Activated naive CD8-positive, alpha-beta T cell treated with anti-CD3 and anti-CD28 coated beads, Interleukin-2, amount 50 U/mL, for 24 hours (primary cell): Measurements from ENCODE around the gene AMPH.
"Not testable (repeated sequence)": the region's sequence is repeated elsewhere in the genome, so short reads cannot be mapped to it uniquely, and the experiment has no call there.

ENCODE experiments used
- ATAC-seq: fragments of 150-1000 bp; cut with Tn5 transposase; one replicate; pipeline ENCODE4 v1.10.0; 2021
- DNase-seq: peaks from one replicate; pipeline ENCODE4 v3.0.0; 2021
- H3K27ac Mint-ChIP-seq: one replicate; pipeline ENCODE4 v1.8.0; 2021; ENCODE audit warnings: mild to moderate bottlenecking, mixed read lengths
- H3K27me3 Mint-ChIP-seq: one replicate; pipeline ENCODE4 v1.8.0; 2021; ENCODE audit warnings: mixed read lengths
- H3K36me3 Mint-ChIP-seq: one replicate; pipeline ENCODE4 v1.8.0; 2021; ENCODE audit warnings: low read depth, mixed read lengths
- H3K4me1 Mint-ChIP-seq: one replicate; pipeline ENCODE4 v1.8.0; 2021; ENCODE audit warnings: mixed read lengths
- H3K4me3 Mint-ChIP-seq: one replicate; pipeline ENCODE4 v1.8.0; 2021; ENCODE audit warnings: mild to moderate bottlenecking, moderate library complexity, mixed read lengths
- H3K9me3 Mint-ChIP-seq: one replicate; pipeline ENCODE4 v1.8.0; 2021; ENCODE audit warnings: mixed read lengths

AMPH gene

DNA sequence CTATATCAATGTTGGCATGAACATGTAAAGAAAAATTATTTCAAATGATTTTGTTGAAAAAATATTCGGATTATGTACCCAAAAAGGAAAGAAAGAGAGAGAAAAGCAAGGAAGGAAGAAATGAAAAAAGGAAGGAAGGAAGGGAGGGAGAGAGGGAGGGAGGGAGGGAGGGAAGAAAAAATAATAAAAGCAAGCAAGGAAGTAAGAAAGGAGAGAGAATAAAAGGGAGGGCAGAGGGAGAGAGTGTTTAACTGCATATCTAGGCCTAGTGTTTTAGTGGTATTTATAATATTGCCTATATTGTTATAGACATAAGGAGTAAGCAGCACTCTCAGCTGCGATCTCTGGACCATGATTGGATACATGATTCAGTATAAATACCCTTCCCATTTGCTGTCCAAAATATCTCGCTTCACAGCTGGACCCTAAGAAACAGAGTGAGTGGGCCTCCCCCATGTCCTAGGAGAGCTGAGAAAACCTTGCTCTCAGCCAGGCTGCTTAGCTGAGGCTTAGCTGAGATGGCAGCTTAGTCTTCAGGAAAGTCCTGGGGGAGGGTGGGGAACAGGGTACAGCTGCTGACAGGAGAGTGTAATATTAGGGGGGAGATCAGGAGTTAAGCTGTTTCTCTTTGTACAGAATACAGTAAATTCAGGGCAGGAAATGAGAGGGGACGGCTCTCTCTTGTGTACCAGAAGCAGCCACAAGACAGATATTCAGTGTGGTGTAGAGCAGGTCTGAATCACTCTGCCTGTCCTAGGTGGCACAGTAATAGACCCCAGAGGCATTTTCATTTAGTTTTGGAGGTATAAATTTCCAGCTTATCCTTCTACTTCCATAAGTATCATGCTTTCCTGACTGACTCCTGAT, 291.0 kb downstream of the AMPH start:
- Mint-ChIP-seq H3K4me1 (peaks cover 56% of the 10 kb centered on the region), H3K27me3 (no peaks in the 10 kb centered on the region), H3K9me3 (no peaks in the 10 kb centered on the region), H3K27ac (peak overlapping the region; percentile 77), H3K36me3 (no peaks in the 10 kb centered on the region), H3K4me3 (peak overlapping the region; percentile 79)
- ATAC-seq (peak; percentile 51), DNase-seq (no peak)

DNA sequence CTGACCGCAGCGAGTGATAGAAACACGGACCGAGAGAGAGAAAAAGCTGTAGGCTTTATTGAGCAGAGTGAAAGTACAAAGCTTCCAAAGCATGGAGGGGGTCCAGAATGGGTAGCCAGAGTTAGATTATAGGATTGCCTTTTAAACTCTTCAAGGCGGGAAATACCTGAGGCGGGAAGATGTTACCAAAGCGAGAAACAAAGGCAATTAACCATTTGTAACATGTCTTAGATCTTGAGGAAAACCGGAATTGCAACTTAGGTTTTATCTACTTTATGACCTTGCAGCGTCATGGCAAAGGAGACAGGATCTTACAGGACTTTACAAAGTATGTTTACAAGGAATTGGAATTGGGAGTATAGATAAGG, 295.0 kb downstream of the AMPH start:
- peak overlapping the region; percentile 68 for H3K27ac Mint-ChIP-seq
- H3K4me1 Mint-ChIP-seq, result peaks cover 58% of the 10 kb centered on the region
- H3K27me3 Mint-ChIP-seq, H3K36me3 Mint-ChIP-seq, ATAC-seq, DNase-seq, H3K9me3 Mint-ChIP-seq: not testable (repeated sequence)
- H3K4me3 Mint-ChIP-seq, result peak overlapping the region; percentile 81

DNA sequence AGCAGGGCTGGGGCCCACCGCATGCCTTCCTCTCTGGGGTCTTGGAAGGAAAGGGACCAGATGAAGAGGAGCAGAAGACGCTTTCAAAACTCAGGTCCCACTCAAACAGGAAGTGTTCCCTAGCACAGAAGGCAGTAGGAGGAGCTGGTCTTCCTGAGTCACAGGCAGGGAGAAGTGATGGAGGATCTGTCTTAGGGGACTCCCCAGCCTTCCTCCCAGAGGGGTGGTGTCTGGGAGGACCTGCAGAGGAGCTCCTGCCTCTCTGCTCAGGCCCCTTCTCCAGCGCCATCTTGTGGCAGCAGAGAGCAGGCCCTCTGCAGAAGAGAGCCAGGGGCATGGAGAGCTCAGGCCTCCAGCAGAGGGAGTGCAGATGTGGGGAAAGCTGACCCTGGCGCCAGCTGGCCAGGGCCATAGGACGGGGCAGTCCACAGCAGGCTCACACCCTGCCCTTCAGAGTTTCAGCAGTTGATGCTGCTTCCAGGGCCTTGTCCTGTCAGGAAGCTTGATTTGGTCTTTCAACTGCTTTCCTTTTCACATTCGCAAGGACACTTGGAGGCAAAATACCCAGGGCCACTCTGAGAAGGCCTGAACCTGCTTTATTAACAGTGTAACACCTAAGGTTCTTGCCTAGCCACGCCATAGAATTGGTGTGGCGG, 295.6 kb downstream of the AMPH start:
- Mint-ChIP-seq H3K27ac (peak overlapping the region; percentile 68), H3K36me3 (no peaks in the 10 kb centered on the region), H3K4me3 (peak overlapping the region; percentile 81), H3K9me3 (no peaks in the 10 kb centered on the region), H3K27me3 (no peaks in the 10 kb centered on the region), H3K4me1 (peaks cover 58% of the 10 kb centered on the region)
- DNase-seq (peak; percentile 82), ATAC-seq (peak; percentile 93)

DNA sequence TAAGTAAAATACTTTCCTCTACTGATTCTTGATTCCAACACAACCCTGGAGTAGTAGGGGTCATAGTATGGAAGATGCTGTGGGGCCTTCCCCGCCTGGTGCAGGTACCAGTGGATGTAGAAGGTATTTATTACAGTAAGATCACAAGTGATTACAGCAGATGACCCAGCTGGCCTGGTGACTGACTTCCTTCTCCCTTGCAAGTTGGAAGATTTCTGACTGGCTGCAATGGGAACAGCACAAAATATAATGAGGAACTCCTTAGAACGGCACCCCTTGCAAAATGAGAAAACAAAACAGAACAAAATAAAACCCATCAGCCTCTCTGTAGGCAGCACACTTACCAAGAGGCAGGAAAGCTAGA, 296.1 kb downstream of the AMPH start:
- ATAC-seq (no peak), DNase-seq (no peak)
- H3K36me3 Mint-ChIP-seq, result no peaks in the 10 kb centered on the region
- no peaks in the 10 kb centered on the region for H3K27me3 Mint-ChIP-seq
- no peaks in the 10 kb centered on the region for H3K9me3 Mint-ChIP-seq
- peak overlapping the region; percentile 81 for H3K4me3 Mint-ChIP-seq
- peak overlapping the region; percentile 68 for H3K27ac Mint-ChIP-seq
- H3K4me1 Mint-ChIP-seq, result peaks cover 58% of the 10 kb centered on the region

DNA sequence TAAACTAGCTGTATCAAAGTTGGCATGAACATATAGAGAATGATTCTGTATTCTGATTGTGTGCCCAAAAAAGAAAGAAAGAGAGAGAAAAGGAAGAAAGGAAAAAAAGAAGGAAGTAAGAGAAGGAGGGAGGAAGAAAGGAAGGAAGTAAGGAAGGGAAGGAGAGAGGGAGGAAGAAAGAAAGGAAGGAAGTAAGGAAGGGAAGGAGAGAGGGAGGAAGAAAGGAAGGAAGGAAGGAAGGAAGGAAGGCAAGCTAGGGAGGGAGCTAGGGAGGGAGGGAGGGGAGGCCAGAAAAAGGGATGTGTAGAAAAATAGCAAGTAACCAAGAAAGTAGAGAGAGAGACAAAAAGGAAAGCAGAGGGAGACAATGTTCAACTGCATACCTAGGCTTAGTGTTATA, 297.0 kb downstream of the AMPH start:
- H3K9me3 Mint-ChIP-seq, result no peaks in the 10 kb centered on the region
- peaks cover 63% of the 10 kb centered on the region for H3K4me1 Mint-ChIP-seq
- H3K27ac Mint-ChIP-seq, result no peak overlapping the region

More for the DNA sequence above, 297.0 kb downstream of the AMPH start:
- DNase-seq, result no peak
- no peaks in the 10 kb centered on the region for H3K36me3 Mint-ChIP-seq
- H3K27me3 Mint-ChIP-seq, result no peaks in the 10 kb centered on the region
- ATAC-seq, result no peak
- peak overlapping the region; percentile 81 for H3K4me3 Mint-ChIP-seq
